HEK293T (cell line): ENCODE measurements around the gene PCDHB3.
"Not testable (repeated sequence)": the region's sequence is repeated elsewhere in the genome, so short reads cannot be mapped to it uniquely, and the experiment has no call there.

Source experiments
- ARNT ChIP-seq: fragments of 450-650 bp; IDR thresholded peaks from 2 replicates; pipeline ENCODE4 v1.6.1; 2017; ENCODE audit warnings: mild to moderate bottlenecking
- FOXK2 ChIP-seq: fragments of 450-650 bp; IDR thresholded peaks from 2 replicates; pipeline ENCODE4 v1.6.1; 2016; ENCODE audit warnings: mild to moderate bottlenecking
- SP1 ChIP-seq: fragments of 450-650 bp; IDR thresholded peaks from 2 replicates; pipeline ENCODE4 v1.6.1; 2017
- SUZ12 ChIP-seq: fragments of 450-650 bp; IDR thresholded peaks from 2 replicates; pipeline ENCODE4 v1.6.1; 2016; ENCODE audit warnings: mild to moderate bottlenecking
- ZNF384 ChIP-seq: fragments of 450-650 bp; IDR thresholded peaks from 2 replicates; pipeline ENCODE4 v1.6.1; 2016

DNA sequence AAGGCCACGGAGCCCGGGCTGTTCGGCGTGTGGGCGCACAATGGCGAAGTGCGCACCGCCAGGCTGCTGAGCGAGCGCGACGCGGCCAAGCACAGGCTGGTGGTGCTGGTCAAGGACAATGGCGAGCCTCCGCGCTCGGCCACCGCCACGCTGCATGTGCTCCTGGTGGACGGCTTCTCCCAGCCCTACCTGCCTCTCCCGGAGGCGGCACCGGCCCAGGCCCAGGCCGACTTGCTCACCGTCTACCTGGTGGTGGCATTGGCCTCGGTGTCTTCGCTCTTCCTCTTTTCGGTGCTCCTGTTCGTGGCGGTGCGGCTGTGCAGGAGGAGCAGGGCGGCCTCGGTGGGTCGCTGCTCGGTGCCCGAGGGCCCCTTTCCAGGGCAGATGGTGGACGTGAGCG lies 2.2 kb downstream of the PCDHB3 start:
- not testable (repeated sequence) for TF ChIP-seq ZNF384, SUZ12, SP1, FOXK2, ARNT
